ENCODE results near the gene IFI27L2.

The IFI27L2 gene

GRCh38 chr14:94104731-94105130 lies 24.7 kb downstream of the IFI27L2 start:
- TF ChIP-seq CTCF (IDR thresholded peaks at IDR 0.05; ENCODE audit: low read depth, low read length, missing control alignments) = no peak
- H3K4me3 ChIP-seq (ENCODE audit: low read depth, low read length) = no peak overlapping the region
- DNase-seq (ENCODE audit: low read depth) = no peak

GRCh38 chr14:94103554-94104150 lies 25.8 kb downstream of the IFI27L2 start:
- no peak for DNase-seq (ENCODE audit: low read depth)
- TF ChIP-seq CTCF (IDR thresholded peaks at IDR 0.05; ENCODE audit: low read depth, low read length, missing control alignments) = no peak
- no peak overlapping the region for H3K4me3 ChIP-seq (ENCODE audit: low read depth, low read length)

GRCh38 chr14:94102768-94103482 lies 26.5 kb downstream of the IFI27L2 start:
- no peak for TF ChIP-seq CTCF (IDR thresholded peaks at IDR 0.05; ENCODE audit: low read depth, low read length, missing control alignments)
- H3K4me3 ChIP-seq (ENCODE audit: low read depth, low read length) = no peak overlapping the region

GRCh38 chr14:94101748-94102147 lies 27.7 kb downstream of the IFI27L2 start:
- no peak for TF ChIP-seq CTCF (IDR thresholded peaks at IDR 0.05; ENCODE audit: low read depth, low read length, missing control alignments)
- no peak for DNase-seq (ENCODE audit: low read depth)
- no peak overlapping the region for H3K4me3 ChIP-seq (ENCODE audit: low read depth, low read length)

More at GRCh38 chr14:94102768-94103482, 26.5 kb downstream of the IFI27L2 start:
- no peak for DNase-seq (ENCODE audit: low read depth)

GRCh38 chr14:94100847-94101246 lies 28.6 kb downstream of the IFI27L2 start:
- no peak for TF ChIP-seq CTCF (IDR thresholded peaks at IDR 0.05; ENCODE audit: low read depth, low read length, missing control alignments)
- DNase-seq (ENCODE audit: low read depth) = no peak

GRCh38 chr14:94099006-94099405 lies 30.4 kb downstream of the IFI27L2 start:
- no peak for TF ChIP-seq CTCF (IDR thresholded peaks at IDR 0.05; ENCODE audit: low read depth, low read length, missing control alignments)

More at GRCh38 chr14:94100847-94101246, 28.6 kb downstream of the IFI27L2 start:
- no peak overlapping the region for H3K4me3 ChIP-seq (ENCODE audit: low read depth, low read length)

More at GRCh38 chr14:94099006-94099405, 30.4 kb downstream of the IFI27L2 start:
- DNase-seq (ENCODE audit: low read depth) = no peak
- no peak overlapping the region for H3K4me3 ChIP-seq (ENCODE audit: low read depth, low read length)

All from GM12864 (cell line).